Inflammatory macrophage treated with lipopolysaccharide for 1 hour (primary cell): Measurements from ENCODE around the gene EPS8.
"Not testable (repeated sequence)": the region's sequence is repeated elsewhere in the genome, so short reads cannot be mapped to it uniquely, and the experiment has no call there.

Source experiments
- DNase-seq, 2 donors: peaks; one replicate each; pipeline ENCODE4 v3.0.0-alpha.2; 2020 to 2022

EPS8 gene

GRCh38 chr12:15754233-15754632, 35.0 kb downstream of the EPS8 start:
- no peak for DNase-seq

GRCh38 chr12:15752785-15753184, 36.4 kb downstream of the EPS8 start:
- no peak for DNase-seq

- no peak for DNase-seq
Observed at GRCh38 chr12:15751741-15752140, 37.4 kb downstream of the EPS8 start.

GRCh38 chr12:15749937-15750336, 39.3 kb downstream of the EPS8 start:
- DNase-seq = no peak

- not testable (repeated sequence) for DNase-seq
Observed at GRCh38 chr12:15741870-15742269, 47.3 kb downstream of the EPS8 start.

- DNase-seq = no peak
Observed at GRCh38 chr12:15741082-15741481, 48.1 kb downstream of the EPS8 start.

- not testable (repeated sequence) for DNase-seq
Observed at GRCh38 chr12:15740389-15740788, 48.8 kb downstream of the EPS8 start.

GRCh38 chr12:15738438-15739015, 50.7 kb downstream of the EPS8 start:
- DNase-seq = no peak

- no peak for DNase-seq
Observed at GRCh38 chr12:15735837-15736615, 53.2 kb downstream of the EPS8 start.

GRCh38 chr12:15733136-15733535, 56.1 kb downstream of the EPS8 start:
- DNase-seq = no peak

- DNase-seq = no peak
Observed at GRCh38 chr12:15732341-15733061, 56.7 kb downstream of the EPS8 start.

- no peak for DNase-seq
Observed at GRCh38 chr12:15731940-15732339, 57.2 kb downstream of the EPS8 start.

GRCh38 chr12:15729097-15729496, 60.1 kb downstream of the EPS8 start:
- no peak for DNase-seq

GRCh38 chr12:15728118-15728598, 61.0 kb downstream of the EPS8 start:
- peak in 1 of 2 donors; percentile 25 for DNase-seq

GRCh38 chr12:15726878-15727150, 62.4 kb downstream of the EPS8 start:
- DNase-seq = no peak

- DNase-seq = peak; percentile 49 to 53
Observed at GRCh38 chr12:15726027-15726877, 62.9 kb downstream of the EPS8 start.

- no peak for DNase-seq
Observed at GRCh38 chr12:15722951-15723350, 66.2 kb downstream of the EPS8 start.

GRCh38 chr12:15721316-15722115, 67.7 kb downstream of the EPS8 start:
- no peak for DNase-seq

- DNase-seq = no peak
Observed at GRCh38 chr12:15720295-15720694, 68.9 kb downstream of the EPS8 start.

GRCh38 chr12:15719230-15719629, 70.0 kb downstream of the EPS8 start:
- DNase-seq = no peak

GRCh38 chr12:15717940-15718567, 71.1 kb downstream of the EPS8 start:
- DNase-seq = no peak

GRCh38 chr12:15716581-15716980, 72.6 kb downstream of the EPS8 start:
- DNase-seq = peak in 1 of 2 donors; percentile 3
